ENCODE measurements around the gene ITPKB.
A peak's percentile ranks its signal among the peaks of the same experiment; 100 is the strongest.

DNA sequence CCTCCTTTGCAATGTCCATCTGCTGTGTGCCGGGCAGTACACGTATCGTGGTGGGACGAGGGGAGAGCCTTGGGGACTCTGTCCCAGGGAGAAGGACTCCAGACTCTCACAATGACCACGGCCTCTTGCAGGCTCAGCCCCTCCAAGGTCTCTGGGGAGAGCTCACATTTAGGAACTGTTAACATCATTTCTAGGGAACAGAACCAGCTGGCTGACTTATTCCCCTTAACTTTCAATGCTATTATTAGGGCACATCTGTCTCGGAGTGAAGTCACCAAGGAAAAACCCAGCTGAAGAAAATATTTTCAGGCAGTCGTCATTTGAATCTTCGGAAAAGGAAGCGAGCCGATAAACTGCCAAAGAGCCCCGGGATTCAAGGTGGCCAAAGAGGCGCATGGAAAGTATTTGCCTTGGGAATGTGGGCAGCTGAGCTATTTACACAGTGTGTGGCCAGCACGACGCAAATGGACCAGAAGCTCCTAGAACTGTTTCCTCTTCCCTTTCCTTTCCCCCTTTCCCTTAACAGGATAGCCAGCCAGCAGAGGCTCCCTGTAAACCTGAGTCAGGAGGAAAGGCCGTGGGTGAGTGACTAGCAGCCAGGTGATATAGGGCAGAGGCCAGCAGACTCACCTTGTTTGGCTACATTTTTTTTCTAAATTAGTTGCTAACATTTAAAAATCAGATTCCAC lies 74.5 kb downstream of the ITPKB start:
- peak; percentile 23 for TF ChIP-seq EP300 (IDR thresholded peaks at IDR 0.05)
- TF ChIP-seq, protein P1, sequence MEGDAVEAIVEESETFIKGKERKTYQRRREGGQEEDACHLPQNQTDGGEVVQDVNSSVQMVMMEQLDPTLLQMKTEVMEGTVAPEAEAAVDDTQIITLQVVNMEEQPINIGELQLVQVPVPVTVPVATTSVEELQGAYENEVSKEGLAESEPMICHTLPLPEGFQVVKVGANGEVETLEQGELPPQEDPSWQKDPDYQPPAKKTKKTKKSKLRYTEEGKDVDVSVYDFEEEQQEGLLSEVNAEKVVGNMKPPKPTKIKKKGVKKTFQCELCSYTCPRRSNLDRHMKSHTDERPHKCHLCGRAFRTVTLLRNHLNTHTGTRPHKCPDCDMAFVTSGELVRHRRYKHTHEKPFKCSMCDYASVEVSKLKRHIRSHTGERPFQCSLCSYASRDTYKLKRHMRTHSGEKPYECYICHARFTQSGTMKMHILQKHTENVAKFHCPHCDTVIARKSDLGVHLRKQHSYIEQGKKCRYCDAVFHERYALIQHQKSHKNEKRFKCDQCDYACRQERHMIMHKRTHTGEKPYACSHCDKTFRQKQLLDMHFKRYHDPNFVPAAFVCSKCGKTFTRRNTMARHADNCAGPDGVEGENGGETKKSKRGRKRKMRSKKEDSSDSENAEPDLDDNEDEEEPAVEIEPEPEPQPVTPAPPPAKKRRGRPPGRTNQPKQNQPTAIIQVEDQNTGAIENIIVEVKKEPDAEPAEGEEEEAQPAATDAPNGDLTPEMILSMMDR (IDR thresholded peaks at IDR 0.05) = no peak

Data from ovary (tissue), 3 donors.